SKM-1 treated with dmso at 0.1 percent for 144 hours (cell line): ENCODE measurements around the gene MON1A.
"Not testable (repeated sequence)": the region's sequence is repeated elsewhere in the genome, so short reads cannot be mapped to it uniquely, and the experiment has no call there.

ENCODE experiments used
- DNase-seq: peaks from one replicate; lab custom pipeline; 2025; ENCODE audit not compliant: unreplicated experiment; lab: John Stamatoyannopoulos, UW

MON1A gene, protein sequence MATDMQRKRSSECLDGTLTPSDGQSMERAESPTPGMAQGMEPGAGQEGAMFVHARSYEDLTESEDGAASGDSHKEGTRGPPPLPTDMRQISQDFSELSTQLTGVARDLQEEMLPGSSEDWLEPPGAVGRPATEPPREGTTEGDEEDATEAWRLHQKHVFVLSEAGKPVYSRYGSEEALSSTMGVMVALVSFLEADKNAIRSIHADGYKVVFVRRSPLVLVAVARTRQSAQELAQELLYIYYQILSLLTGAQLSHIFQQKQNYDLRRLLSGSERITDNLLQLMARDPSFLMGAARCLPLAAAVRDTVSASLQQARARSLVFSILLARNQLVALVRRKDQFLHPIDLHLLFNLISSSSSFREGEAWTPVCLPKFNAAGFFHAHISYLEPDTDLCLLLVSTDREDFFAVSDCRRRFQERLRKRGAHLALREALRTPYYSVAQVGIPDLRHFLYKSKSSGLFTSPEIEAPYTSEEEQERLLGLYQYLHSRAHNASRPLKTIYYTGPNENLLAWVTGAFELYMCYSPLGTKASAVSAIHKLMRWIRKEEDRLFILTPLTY

GRCh38 chr3:49929291-49930167 lies at the start of gene MON1A:
TSS of gene MON1A (minus strand) at chr3:49929811. CDS start at chr3:49913346, 16,465 bp downstream.
- DNase-seq, result peak; percentile 76

- DNase-seq, result no peak
Observed at GRCh38 chr3:49976942-49977341, 47.3 kb upstream of the MON1A start.

- no peak for DNase-seq
Observed at GRCh38 chr3:49972656-49973055, 43.0 kb upstream of the MON1A start.

DNA sequence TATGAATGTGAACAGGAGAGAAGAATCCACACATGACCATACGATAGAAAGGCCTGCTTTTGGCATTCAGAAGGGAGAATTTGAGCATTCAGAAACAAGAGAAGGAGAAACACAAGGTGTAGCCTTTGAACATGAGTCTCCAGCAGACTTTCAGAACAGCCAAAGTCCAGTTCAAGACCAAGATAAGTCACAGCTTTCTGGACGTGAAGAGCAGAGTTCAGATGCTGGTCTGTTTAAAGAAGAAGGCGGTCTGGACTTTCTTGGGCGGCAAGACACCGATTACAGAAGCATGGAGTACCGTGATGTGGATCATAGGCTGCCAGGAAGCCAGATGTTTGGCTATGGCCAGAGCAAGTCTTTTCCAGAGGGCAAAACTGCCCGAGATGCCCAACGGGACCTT lies 38.7 kb upstream of the MON1A start:
- DNase-seq, result no peak

GRCh38 chr3:49967291-49967690 lies 37.7 kb upstream of the MON1A start:
- no peak for DNase-seq

GRCh38 chr3:49966233-49966942 lies 36.8 kb upstream of the MON1A start:
- no peak for DNase-seq

DNA sequence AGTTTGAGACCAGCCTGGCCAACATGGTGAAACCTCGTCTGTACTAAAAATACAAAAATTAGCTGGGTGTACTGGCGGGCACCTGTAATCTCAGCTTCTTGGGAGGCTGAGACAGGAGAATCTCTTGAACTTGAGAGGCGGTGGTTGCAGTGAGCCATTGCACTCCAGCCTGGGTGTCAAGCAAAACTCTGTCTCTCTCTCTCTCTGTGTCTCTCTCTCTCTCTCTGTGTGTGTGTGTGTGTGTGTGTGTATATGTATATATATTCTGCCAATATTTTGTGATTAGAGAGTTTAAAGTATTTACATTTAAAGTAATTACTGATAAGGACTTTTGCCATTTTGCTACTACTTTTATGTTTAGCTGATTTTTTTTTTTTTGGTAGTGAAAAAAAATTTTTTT lies 26.0 kb upstream of the MON1A start:
- DNase-seq, result no peak

DNA sequence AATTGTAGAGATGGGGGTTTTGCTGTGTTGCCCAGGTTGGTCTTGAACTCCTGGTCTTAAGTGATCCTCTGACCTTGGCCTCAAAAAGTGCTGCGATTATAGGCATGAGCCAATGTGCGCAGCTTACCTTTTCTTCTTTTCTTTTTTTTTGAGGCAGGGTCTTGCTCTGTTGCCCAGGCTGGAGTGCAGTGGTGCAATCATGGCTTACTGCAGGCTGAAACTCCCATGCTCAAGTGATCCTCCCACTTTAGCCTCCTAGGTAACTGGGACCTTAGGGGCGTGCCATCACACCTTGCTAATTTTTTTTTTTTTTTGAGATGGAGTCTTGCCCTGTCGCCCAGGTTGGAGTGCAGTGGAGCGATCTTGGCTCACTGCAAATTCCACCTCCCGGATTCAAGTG lies 23.3 kb upstream of the MON1A start:
- DNase-seq, result no peak

DNA sequence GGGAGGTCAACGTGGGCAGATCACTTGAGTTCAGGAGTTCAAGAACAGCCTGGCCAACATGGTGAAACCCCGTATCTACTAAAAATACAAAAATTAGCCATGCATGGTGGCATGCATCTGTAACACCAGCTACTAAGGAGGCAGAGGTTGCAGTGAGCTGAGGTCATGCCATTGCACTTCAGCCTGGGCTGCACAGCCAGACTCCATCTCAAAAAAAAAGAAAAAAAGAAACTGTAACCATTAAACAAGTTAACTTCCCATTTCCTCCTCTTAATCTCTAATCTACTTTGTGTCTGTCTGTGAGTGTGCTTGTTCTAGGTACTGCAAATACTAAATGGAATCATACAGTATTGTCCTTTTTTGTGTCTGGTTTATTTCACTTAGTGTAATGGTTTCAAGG lies 13.0 kb upstream of the MON1A start:
- no peak for DNase-seq

- DNase-seq, result no peak
Observed at GRCh38 chr3:49940667-49941249, 11.1 kb upstream of the MON1A start.

GRCh38 chr3:49939858-49940666 lies 10.5 kb upstream of the MON1A start, which contains the start of gene RBM6:
TSS of gene RBM6 (plus strand) at chr3:49940150. CDS start at chr3:49962642, 22,492 bp downstream.
- peak; percentile 99 for DNase-seq

- DNase-seq, result peak; percentile 55
Observed at GRCh38 chr3:49937090-49937489, 7.5 kb upstream of the MON1A start.

GRCh38 chr3:49932281-49932680 lies 2.7 kb upstream of the MON1A start:
- DNase-seq, result not testable (repeated sequence)

- no peak for DNase-seq
Observed at GRCh38 chr3:49930922-49931321, 1.3 kb upstream of the MON1A start.

- no peak for DNase-seq
Observed at GRCh38 chr3:49930168-49930690, 618 bp upstream of the MON1A start.

GRCh38 chr3:49928481-49929017 lies 1.1 kb downstream of the MON1A start:
- no peak for DNase-seq

GRCh38 chr3:49927798-49928197 lies 1.8 kb downstream of the MON1A start:
- no peak for DNase-seq

DNA sequence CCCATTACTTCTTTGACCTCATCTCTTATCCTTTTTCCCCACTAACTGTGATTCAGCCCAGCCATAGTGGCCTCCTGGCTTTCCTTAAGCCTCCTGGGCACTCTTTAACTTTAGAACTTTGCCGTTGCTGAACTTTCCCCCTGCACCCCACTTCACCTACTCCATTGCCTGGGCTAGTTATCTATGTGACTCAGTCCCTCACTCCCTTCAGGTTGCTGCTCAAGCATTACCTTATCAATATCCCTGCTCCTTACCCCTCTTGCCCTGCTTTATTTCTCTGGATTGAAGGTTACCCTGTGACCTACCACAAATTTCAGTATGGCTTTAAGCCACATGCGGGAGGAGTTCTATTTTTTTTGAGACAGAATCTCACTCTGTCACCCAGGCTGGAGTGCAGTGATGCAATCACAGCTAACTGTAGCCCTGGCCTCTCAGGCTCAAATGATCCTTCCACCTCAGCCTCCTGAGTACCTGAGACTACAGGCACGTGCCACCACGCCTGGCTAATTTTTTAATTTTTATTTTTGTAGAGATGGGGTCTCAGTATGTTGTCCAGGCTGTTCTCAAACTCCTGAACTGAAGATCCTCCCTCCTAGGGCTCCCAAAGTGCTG lies 3.4 kb downstream of the MON1A start:
- no peak for DNase-seq

DNA sequence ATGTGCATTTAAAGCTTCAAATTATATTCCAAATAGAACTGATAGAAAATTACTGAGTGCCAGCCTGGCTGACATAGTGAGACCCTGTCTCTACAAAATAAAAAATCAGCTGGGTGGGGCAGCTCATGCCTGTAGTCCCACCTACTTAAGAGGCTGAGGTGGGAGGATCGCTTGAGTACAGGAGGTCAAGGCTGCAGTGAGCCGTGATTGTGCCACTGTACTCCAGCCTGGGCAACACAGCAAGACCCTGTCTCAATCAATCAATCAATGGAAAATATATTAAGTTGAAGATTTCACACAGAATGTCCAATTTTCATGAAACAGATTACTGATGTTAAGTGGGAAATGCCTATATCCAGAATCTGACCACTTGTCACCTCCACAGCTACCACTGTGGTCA lies 4.1 kb downstream of the MON1A start:
- DNase-seq, result no peak
